SK-N-DZ (cell line): ENCODE data around the gene CBLN3.

ENCODE experiments used
- DNase-seq: peaks from one replicate; pipeline ENCODE4 v3.0.0-alpha.2; 2015; ENCODE audit warnings: low spot score

The CBLN3 gene

DNA sequence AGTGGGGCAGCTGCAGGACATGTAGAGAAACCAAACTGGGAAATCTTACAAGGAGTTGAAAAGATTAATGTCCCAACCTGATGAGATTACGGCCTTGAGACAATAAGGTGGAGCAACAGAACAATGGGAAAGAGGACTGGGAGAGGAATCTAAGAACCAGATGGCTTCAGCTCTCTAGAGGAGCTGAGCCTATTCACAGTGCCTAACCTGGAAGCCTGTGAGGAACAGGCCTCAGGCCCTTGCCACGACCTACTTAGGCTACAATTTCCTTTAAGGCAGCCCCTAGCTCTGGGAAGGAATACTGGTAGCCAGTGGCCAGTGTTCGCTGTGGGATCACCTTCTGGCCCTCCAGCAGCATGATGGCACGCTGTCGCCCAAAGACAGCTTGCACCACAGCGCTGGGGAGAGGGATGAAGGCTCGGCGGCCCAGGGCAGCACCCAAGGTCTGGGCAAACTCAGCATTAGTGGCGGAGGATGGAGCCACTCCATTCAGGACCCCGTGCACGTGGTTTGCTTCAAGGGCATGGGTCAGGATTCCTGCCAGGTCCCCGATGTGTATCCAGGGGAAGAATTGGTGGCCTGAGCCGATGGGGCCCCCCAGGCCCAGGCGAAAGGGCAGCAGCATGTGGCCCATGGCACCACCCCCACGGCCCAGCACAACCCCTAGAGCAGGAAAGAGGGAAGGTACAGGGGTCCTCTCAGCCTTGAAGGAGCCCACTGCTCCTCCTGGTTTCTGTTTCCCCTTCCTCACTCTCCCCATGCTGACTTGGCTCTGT is 10.6 kb upstream of the CBLN3 start:
- DNase-seq = no peak

DNA sequence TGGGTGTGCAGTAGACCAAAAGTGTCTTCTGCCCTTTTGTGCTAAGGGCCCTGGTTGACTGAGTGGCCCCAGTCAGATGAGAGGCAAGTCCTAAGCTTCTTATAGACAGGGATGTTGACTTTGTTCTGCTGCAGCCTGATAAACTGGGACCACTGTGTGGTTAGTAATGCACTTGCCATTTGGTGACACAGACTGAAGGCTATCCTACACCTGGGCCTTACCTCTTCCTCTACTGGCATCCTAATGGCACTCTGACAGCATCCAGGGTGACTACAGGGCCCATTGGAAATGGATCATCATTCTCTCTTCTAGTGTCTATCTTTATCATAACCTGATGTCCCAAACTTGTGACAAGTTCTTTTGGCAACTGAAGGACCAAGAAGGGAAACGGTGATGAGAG is 9.8 kb upstream of the CBLN3 start:
- DNase-seq = no peak

DNA sequence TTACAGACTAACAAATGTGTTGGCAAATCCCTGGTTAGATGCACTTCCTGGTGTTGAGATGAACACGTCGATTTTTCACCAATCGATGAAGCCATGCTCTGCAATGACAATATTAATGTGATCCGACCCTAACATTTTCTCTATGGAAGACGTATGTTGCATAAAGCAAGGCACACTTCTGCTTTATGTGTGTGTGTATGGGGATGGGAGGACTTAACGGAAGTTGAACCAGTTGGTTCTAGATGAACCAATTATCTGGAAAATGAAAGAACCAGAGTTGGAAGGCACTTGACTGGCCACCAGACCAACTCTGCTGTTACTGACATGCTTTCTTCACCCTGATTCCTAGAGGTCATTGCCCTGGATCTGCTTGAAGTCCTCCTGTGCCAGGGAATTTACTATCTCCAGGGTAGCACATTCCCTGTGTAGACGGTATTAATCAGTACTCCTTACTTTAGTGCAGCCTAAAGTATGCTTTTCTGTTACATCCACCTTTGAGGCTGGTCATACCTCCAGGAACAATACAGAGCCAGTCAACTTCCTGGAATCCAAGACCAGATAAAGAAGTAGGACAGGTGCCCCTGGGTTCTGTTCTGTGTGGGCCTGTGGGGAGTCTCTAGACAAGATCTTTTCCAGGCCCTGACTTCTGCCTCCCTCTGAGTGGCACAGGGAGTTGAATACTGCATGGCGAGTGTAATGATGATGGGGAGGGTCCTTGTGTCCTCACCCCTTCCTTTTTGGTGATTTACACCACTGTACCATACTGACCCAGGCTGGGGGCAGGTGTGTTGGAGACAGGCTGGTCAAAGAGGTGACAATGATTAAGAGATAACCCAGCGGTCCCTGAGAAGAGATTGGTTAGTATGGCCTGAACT is 9.0 kb upstream of the CBLN3 start:
- DNase-seq = no peak

DNA sequence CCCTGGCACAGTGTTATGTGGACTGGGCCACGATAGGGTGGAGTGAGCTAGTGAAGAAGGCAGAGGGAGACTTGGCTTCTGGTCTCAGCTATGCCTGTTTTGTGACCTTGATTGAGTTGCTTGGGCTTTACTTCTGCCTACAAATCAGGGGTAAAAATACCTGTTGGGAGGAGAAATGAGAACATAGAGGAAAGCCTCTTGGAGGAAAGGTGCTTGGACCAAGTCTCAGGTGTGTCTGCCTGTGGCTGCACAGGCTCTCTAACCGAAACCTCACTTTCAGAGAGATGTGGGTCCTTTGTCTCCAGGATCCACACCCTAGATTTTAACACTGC is 8.2 kb upstream of the CBLN3 start:
- no peak for DNase-seq

DNA sequence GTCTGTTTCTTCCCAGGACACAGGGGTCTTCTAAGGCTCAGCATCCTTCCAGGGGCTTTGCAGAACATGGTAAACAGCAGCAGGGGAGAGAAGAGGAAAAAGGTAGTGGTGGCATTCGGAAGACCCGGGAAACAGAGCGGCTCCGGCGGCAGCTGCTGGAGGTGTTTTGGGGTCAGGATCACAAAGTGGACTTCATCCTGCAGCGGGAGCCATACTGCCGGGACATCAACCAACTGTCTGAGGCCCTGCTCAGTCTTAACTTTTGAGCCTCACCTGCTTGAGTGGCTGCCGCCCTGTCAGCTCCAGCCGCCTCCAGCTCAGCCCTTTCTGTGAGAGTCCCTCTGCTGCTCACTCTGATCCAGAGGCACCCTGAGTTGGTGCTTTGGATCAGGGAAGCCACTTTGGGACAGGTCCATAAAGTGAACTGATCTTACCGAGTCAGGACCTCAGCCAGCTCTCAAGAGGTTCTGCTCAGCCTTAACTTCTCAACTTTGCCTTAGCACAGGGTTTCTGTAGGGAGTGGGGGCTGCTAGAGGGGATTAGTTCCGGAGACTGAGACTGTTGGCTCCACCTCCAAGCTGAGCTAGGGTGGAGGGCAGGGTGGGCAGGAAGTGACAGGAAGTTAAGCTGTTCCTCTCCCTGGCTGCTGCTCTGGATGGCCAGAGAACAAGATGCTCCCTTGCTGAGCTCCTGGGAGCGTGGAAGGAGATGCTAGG is 7.7 kb upstream of the CBLN3 start:
- no peak for DNase-seq

DNA sequence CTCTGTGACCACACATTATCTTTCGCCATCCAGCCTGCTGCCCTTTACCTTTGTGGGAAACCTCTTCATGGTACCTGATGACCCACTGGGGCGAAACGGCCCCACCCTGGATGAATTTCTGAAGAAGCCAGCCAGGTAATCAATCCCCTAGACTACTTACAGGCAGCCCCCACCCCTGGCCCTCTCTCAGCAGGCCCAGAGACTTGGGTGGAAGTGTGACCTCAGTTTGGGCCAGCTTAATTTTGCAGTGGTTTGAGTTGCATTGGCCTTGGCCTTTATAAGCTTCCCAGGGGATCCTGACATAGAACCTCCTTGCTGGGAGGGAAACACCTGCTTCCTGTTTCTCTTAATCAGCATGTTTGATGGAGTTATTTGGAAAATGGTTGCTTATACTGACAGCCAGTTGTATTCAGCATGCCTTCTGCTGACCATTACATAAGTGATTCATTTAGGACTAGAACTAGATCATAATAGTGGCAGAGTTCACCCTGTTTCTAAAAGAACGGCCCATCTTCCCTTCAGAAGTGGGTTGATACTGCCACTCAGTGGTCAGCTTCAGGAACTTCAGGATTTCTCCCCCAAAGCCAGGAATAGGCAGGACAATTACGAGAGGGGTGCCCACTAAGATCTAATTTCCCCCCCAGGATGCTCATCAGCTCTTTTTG is 7.0 kb upstream of the CBLN3 start:
- peak; percentile 61 for DNase-seq

DNA sequence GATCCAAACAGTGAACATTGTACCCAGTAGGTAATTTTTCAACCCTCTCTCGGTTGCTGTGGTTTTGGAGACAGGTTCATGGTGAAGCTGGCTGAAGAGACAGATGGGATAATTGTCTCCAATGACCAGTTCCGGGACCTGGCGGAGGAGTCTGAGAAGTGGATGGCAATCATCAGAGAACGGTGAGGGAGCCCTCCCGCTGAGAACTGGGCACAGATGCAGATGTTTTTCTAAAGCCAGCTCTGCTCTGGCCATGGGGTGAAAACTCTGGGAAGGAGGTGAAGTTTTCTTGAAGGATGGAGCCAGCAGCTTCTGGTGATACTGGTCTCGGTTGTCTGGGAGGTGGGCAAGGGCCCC is 6.5 kb upstream of the CBLN3 start:
- DNase-seq = no peak

DNA sequence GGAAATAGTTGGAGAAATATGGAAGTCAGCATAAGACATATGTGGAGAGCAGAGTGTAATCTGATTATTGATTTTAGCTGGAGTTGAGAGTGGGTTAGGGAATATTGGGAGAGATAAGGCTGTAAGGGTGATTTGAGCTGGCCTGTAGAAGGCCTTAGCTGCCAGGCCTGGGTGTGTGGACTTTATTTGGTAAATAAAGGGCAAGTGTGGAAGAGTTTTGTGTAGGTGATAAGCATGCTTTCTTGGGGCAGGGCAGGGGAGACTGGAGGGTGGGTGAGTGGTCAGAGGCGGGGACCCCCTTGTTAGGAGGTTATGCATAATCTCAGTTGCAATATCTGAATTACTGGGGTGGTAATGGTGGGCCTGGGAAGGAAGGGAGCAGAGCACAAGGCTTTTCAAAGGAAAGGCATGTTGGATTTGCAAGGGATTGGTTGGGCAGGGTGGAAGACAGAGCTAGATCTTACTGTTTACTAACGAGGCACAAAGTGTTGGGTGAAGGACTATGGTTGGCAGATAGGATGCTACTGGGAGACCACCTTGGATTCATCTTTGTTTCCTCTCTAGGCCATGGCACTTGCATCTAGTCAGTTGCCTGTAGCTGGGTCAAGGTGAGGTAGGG is 5.8 kb upstream of the CBLN3 start:
- DNase-seq = no peak

DNA sequence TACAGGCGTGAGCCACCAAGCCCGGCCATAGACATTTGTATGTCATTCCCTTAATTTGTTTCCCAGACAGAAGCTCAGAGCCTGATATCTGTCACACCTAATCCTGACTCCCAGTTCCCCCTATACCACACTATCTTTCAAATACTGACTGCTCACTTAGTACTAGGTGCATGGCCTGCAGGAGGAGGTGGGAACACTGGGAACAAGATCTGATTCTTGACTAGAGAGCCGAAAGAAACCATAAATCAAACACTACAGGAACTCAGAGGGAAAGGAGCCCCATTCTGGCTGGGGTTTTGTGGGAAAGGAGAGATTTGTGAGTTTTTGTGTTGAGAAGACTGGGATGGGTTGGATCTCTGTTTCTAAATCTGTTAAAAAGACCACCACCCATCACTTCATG is 5.2 kb upstream of the CBLN3 start:
- DNase-seq = no peak

DNA sequence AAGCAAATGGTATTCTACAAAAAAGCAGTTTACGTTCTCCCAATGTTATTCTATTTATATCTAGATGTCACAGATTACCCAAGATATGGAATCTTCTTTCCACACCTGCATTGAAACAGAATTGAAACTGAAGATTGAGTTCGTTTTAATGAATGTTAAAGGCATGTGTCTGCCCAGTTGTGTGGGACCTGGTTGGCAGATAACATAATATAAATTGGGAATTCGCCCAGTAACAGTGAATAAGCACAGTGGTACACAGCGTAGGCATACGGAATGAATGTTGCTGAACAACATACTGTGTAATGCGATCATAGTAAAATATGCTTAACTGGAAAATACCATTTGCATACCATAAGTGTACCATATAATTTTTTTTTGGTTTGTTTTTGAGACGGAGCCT is 4.6 kb upstream of the CBLN3 start:
- no peak for DNase-seq

DNA sequence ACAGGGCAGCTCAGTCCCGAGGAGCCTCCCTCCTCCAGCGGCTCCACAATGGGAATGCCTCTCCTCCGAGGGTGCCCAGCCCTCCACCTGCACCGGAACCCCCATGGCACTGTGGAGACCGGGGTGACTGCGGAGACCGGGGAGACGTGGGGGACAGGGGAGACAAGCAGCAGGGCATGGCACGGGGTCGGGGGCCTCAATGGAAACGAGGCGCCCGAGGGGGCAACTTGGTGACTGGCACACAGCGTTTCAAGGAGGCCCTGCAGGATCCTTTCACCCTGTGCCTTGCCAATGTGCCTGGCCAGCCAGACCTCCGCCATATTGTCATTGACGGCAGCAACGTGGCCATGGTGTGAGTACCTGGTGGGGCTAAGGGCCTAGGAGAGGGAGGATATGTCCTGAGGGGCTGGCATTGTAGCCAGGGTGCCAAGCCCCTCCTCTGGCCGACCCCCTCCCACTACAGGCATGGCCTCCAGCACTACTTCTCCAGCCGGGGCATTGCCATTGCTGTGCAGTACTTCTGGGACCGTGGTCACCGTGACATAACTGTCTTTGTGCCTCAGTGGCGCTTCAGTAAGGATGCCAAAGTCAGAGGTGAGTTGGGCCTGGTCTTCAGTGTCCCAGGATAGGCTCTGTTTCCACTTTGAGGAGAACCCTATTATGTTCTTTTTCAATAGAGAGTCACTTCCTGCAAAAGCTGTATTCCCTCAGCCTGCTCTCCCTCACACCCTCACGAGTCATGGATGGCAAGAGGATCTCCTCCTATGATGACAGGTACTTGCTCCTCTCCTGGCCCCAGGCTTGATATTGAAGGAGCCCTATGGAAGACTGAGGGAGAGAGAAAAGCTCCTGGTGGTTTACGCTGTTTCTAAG is 3.0 kb upstream of the CBLN3 start:
- DNase-seq = no peak

DNA sequence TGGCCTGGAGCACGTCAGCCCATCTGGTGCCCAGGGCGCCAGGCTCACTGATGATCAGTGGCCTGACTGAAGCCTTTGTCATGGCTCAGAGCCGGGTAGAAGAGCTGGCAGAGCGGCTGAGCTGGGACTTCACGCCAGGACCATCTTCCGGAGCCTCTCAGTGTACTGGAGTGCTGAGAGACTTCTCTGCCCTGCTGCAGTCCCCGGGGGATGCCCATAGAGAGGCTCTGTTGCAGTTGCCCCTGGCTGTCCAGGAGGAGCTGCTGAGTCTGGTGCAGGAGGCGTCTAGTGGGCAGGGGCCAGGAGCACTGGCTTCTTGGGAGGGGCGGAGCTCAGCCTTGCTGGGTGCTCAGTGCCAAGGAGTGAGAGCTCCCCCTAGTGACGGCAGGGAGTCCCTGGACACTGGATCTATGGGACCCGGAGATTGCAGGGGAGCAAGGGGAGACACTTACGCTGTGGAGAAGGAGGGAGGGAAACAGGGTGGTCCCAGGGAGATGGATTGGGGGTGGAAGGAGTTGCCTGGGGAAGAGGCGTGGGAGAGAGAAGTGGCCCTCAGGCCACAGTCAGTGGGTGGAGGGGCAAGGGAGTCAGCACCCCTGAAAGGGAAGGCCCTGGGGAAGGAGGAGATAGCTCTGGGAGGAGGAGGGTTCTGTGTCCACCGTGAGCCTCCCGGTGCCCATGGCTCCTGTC is 2.2 kb upstream of the CBLN3 start:
- DNase-seq = peak; percentile 92

DNA sequence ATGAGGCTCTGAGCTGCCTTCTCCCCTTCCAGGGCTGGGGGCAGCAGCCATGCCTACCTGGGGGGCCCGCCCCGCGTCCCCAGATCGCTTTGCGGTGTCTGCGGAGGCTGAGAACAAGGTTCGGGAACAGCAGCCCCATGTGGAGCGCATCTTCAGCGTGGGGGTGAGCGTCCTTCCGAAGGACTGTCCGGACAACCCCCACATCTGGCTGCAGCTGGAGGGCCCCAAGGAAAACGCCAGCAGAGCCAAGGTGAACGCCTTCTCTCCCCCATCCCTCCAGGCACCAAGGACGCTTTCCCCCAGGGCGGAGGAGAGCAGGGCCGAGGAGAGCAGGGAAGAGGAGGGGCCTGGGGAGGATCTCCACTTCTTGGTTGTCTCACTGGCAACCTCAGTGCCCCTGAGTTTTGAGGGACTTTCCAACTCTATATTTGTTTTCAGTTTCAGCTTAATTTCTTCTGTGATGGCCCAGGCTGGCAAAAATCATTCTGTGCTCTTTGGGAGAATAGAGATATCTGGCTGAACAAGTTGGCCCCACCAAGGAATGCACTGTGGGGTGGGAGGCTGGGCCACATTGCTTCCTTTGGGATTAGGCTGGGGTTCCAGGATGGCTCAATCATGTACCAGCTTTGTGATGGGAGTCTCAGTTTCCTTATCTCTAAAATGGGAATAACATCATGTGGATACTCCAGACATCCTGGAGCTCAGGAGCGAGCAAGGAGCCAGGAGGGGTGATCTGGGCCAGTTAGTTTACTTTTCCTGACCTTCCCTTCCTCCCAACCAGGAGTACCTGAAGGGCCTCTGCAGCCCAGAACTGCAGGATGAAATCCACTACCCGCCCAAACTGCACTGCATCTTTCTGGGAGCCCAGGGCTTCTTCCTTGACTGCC is 1.5 kb upstream of the CBLN3 start:
- no peak for DNase-seq

DNA sequence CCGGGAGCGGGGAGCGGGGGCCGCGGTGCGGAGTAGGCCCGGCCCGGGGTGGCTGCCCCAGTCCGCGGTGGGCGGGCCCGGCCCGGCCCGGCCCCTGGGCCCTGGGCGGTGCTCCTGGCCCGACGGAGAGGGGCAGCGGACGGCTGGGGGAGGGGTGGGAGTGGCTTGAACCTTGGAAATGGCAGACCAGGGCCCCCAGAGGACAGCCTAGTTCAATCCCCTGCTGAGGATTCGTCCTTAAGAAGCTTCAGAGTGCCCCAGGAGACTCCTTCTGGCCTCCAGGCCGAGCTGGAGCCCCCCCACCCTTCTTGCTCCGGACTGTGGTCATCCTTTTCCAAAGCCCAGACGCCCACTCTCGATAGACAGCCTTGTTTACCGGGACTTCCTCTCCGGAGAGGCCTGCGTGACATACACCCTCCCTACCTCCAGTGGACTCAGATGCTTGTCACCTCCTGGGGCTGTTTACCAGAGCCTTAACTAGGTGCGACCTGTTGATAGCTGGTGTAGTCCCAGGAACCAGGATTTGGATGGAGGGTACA is 744 bp upstream of the CBLN3 start:
- DNase-seq = peak; percentile 56

DNA sequence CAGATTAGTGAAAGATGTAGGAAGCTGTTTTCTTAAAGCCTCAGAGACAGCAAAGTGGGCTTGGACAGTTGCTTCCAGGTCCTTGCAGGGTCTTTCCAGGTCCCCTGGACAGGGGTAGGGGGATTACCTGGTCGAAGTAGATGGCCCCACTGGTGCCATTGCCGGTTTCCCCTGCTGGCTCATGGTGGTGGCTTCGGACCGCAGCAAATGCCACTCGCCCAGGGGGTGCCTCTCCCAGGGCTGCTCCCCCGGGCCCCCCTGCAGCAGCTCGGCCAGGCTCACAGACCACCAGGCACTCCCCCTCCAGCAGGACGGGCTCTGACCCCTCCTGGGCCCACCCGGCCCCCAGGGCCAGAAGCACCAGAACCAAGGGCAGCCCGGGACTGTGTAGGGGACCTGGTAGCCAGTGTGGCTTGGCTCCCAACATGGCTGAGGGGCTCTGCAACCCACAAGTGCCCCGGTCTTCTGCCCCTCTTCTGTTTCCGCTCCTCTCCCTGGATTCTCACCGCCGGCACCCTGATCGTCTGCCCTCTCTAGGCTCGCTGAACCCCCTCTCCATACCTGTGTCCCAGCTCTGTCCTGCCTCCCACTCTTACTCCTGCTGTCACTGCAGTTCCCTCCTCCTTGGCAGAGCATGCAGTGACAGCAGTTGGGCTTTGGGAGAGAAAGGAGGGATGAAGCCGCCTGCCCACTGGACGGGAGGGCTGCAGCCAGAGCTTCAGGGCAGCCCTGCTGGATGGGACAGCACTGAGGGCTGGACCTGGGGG is 657 bp downstream of the CBLN3 start:
- DNase-seq = no peak

DNA sequence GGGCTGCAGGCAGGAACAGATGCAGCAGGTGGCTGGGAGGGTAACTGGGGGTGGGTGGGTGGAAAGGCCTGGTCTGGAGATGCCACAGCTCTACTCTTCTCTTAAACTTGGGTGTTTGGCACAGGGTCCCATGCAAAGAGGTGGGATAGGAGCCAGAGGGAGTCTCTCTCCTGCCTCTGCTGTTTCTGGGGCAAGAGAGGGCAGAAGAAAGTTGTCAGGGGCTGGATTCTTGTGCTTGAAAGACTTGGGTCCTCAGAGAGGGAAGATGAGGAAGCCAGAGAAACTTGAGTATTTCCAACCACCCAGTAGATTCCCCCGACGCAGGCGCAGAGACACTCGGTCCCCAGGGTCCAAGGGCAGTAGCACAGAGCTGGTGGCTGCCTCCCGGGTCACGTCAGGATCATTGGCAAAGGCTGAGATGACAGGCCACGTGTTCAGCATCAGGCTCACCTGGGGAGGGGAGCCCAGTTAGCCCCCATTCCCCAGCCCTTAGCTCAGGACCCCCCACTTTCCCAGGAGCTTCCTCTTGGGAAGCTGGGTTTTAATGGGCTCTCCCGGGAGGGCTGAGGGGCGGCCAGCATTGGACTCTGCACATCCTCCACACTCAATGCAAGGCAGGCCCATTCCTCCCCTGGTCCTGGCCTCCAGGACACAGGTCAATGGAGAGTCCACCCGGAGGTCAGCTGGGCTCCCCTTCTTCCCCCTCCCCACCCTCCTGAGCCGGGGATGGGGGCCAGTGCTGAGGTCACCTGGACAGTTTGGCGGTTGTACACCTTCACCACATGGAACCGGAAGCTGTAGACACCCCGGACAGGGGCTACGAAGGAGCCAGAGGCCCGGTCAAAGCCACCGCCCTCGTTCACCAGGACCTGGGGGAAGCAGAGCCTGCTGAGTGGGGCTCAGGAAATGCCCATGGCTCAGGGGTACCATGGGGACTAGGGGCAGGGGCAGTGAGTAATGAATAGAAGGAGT is 1.6 kb downstream of the CBLN3 start:
- no peak for DNase-seq
